Mucosa of descending colon (tissue), 3 donors: ENCODE results near the gene NKX1-1. TPM values are rescaled to one million over a fixed set of nuclear protein-coding genes. Genes with fewer than 3 reads are reported as not detected.

Experiments
- ATAC-seq: fragments of 200-7000 bp; cut with Tn5 transposase; one replicate; pipeline ENCODE4 v1.9.1; 2020; ENCODE audit warnings: mild to moderate bottlenecking, moderate library complexity
- DNase-seq, 3 donors: peaks; one replicate each; pipeline ENCODE4 v3.0.0-alpha.2; 2020
- H3K36me3 ChIP-seq: fragments of 200-600 bp; one replicate; pipeline ENCODE4 v1.8.0; 2021; ENCODE audit warnings: low read depth, mild to moderate bottlenecking
- H3K4me1 ChIP-seq: fragments of 200-600 bp; one replicate; pipeline ENCODE4 v1.8.0; 2021; ENCODE audit warnings: low read depth, mild to moderate bottlenecking
- H3K4me3 ChIP-seq: fragments of 200-600 bp; one replicate; pipeline ENCODE4 v1.8.0; 2021; ENCODE audit warnings: mild to moderate bottlenecking
- H3K9me3 ChIP-seq: fragments of 200-600 bp; one replicate; pipeline ENCODE4 v1.8.0; 2021; ENCODE audit warnings: mild to moderate bottlenecking
- intact Hi-C, 2 donors: fragments of 100-400 bp; cut with DNase I in 1 of 2; cut with micrococcal nuclease in 1 of 2; formaldehyde crosslinking; loops; one replicate each; pipeline versions ENCODE4 v1.11.0 to v1.11.1; 2022; cut with DNase I, micrococcal nuclease
- total RNA-seq, 3 donors: library from RNA; stranded (reverse); fragmentation: NEBNext Ultra II Directional in 2 of 3; extraction: Animal tissue kit (Norgen Biotek cat#: 25700) in 2 of 3; gene quantifications; one replicate each; pipeline versions ENCODE4 v1.2.1 to v1.2.4, GENCODE V29; 2021 to 2023
- TF ChIP-seq, protein P1 (sequence below): fragments of 200-600 bp; IDR thresholded peaks from one replicate; pipeline ENCODE4 v1.8.0; 2022; ENCODE audit warnings: antibody characterized with exemption, mild to moderate bottlenecking
- donor health status: DM: no; HTN: no; CAD: no; lungs with moderate emphysema.
- donor health status: DM: no; HTN: no; CAD: no.
- donor health status: DM: no; HTN: yes; CAD: no.

NKX1-1 gene
- total RNA-seq, 3 donors from 2014 or later: not detected

GRCh38 chr4:1380368-1381151 is 25.7 kb downstream of the NKX1-1 start:
- no peak overlapping the region for H3K4me3 ChIP-seq
- DNase-seq (peak in 2 of 3 donors; percentile 17 to 44), ATAC-seq (no peak)
- H3K36me3 ChIP-seq: no peaks in the 10 kb centered on the region
- no peaks in the 10 kb centered on the region for H3K9me3 ChIP-seq
- TF ChIP-seq, protein P1, sequence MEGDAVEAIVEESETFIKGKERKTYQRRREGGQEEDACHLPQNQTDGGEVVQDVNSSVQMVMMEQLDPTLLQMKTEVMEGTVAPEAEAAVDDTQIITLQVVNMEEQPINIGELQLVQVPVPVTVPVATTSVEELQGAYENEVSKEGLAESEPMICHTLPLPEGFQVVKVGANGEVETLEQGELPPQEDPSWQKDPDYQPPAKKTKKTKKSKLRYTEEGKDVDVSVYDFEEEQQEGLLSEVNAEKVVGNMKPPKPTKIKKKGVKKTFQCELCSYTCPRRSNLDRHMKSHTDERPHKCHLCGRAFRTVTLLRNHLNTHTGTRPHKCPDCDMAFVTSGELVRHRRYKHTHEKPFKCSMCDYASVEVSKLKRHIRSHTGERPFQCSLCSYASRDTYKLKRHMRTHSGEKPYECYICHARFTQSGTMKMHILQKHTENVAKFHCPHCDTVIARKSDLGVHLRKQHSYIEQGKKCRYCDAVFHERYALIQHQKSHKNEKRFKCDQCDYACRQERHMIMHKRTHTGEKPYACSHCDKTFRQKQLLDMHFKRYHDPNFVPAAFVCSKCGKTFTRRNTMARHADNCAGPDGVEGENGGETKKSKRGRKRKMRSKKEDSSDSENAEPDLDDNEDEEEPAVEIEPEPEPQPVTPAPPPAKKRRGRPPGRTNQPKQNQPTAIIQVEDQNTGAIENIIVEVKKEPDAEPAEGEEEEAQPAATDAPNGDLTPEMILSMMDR: no peak
- intact Hi-C loops: no loop called here
- no peaks in the 10 kb centered on the region for H3K4me1 ChIP-seq

- TF ChIP-seq, protein P1: no peak
- ATAC-seq: no peak
Observed at GRCh38 chr4:1379801-1380331, 26.4 kb downstream of the NKX1-1 start.

DNA sequence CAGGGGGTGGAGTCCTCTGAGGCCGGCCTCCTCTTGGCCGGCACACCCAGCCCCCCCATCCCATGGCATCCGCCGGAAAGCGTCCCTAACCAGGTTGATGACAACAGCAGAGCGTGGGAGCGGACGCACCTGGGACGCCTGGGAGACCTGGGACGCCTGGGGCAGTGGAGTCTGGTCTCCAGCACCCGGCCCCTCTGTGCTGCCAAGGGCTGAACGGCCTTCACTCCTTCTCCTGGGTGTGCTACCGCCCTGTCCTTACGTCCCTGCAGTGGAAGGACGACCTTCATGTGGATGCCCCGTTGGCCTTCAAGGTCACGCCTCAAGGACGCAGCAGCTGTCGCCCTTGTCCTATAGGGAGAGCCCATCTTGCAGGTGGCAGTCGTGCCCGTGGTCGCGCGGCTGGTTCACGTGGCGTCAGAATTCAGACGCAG is 26.9 kb downstream of the NKX1-1 start:
- Histone ChIP-seq H3K9me3 (no peaks in the 10 kb centered on the region), H3K4me1 (no peaks in the 10 kb centered on the region), H3K4me3 (no peak overlapping the region), H3K36me3 (no peaks in the 10 kb centered on the region)
- intact Hi-C loops: no loop called here
- no peak for ATAC-seq
- TF ChIP-seq, protein P1: no peak
- peak in 2 of 3 donors; percentile 11 to 30 for DNase-seq

More at GRCh38 chr4:1379801-1380331, 26.4 kb downstream of the NKX1-1 start:
- H3K36me3 ChIP-seq: no peaks in the 10 kb centered on the region
- DNase-seq: peak in 2 of 3 donors; percentile 7 to 44
- no peak overlapping the region for H3K4me3 ChIP-seq
- no peaks in the 10 kb centered on the region for H3K9me3 ChIP-seq
- intact Hi-C loops: no loop called here
- H3K4me1 ChIP-seq: no peaks in the 10 kb centered on the region

DNA sequence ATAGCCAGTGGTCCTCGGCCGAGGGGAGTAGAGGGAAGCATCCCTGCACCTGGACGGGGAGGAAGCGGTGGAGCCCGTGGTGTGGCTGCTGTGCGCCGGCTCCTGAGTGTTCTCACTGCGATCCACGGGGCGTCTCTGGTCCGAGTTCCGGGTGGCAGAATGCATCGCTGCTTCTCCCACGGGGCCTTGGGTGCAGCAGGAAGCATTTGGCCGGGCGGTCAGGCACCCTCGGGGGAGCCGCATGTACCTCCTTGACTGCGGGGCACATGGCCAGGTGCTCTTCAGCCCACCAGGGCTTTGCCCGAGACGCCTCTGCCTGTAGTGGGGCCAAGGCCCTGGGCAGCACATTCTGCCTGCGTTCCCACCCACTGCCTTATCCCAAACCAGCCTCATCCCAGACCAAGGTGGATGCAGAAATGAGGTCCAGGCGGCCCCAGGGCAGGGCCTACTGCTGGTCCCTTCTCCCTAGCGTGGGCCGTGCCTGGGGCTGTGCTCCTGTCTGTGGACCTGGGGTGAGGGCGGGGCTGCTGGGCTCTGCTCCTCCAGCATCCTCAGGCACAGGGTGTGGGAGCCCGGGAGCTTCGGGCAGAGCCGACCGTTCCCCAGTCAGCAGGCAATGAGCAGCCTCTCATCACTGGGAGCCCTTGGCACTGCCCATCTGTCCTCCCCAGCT is 27.5 kb downstream of the NKX1-1 start:
- TF ChIP-seq, protein P1: no peak
- Histone ChIP-seq H3K36me3 (no peaks in the 10 kb centered on the region), H3K4me1 (no peaks in the 10 kb centered on the region), H3K4me3 (no peak overlapping the region), H3K9me3 (no peaks in the 10 kb centered on the region)
- DNase-seq: peak in 2 of 3 donors; percentile 12 to 44
- intact Hi-C loops: no loop called here
- ATAC-seq: no peak

DNA sequence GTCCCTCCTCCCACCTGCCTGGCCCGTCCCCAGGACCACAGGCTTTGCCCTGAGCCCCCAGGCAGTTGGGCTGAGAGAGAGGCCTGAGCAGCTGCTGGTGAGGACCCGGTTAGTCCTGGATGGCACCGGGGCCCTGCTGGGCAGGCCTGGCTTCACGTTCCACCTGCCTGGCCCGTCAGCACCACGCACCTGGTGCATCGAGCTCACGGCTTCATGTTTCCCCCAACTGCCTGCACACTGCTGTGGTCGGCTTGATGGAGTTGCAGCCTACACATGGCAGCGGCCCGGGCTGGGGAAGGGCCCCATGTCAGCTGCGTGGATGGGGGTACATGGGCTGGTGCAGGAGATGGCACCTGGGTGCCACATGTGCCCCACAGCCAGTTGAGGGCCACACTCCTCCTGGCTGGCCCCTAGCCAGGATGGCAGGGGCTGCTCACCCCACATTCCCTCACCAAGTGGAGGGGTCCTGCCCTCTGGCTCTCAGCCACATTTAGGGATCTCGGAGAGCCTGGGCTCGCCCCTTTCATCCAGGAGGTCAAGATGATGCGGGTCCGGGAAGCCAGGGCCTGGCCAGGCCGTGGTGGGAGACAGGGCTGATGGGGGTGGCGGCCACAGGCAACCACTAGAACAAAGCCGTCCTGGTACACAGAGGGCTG is 28.5 kb downstream of the NKX1-1 start:
- TF ChIP-seq, protein P1: no peak
- no peaks in the 10 kb centered on the region for H3K36me3 ChIP-seq
- no peak overlapping the region for H3K4me3 ChIP-seq
- ATAC-seq (no peak), DNase-seq (peak in 2 of 3 donors; percentile 21 to 37)
- no peaks in the 10 kb centered on the region for H3K9me3 ChIP-seq
- intact Hi-C loops: no loop called here
- no peaks in the 10 kb centered on the region for H3K4me1 ChIP-seq
